Measurements from ENCODE around the gene POTEI. TPM values are rescaled to one million over a fixed set of nuclear protein-coding genes. Genes with fewer than 3 reads are reported as not detected.
"Not testable (repeated sequence)": the region's sequence is repeated elsewhere in the genome, so short reads cannot be mapped to it uniquely, and the experiment has no call there.

POTEI gene
- total RNA-seq, 5 donors from 2014 or later (not counting 1 experiment from before 2014, with no cell fraction given) = not detected

DNA sequence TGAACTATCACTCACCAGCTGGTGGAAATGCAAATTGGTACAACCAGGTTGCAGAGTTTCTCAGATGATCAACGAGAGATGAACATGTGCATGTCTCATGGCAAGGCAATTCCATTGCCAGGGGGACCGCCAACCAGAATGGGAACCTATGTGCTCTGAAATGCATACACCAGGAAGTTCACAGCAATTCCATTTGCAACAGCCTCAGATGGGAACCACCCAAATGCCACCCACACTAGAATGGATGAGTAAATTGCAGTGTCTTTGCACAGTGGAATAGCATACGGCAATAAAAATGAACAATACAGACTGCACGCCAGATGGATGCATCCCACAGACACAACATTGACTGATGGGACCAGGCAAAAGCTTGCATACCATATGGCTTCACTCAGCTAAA lies 33.7 kb upstream of the POTEI start:
- H3K4me3 ChIP-seq (ENCODE audit: control insufficient read depth in 1 of 2, extremely low read depth in 1 of 2, low read length in 1 of 2); H3K27me3 ChIP-seq (replicated peaks in 1 of 2; ENCODE audit: control insufficient read depth in 2 of 2, extremely low read depth in 1 of 2, insufficient read depth in 2 of 2, low read length in 1 of 2); H3K9me3 Mint-ChIP-seq; H3K9me3 ChIP-seq; H3K36me3 ChIP-seq (ENCODE audit: control insufficient read depth in 2 of 2, extremely low read depth in 1 of 2, insufficient read depth in 1 of 2, low read length in 1 of 2); H3K27me3 Mint-ChIP-seq; CTCF ChIA-PET; H3K4me1 ChIP-seq (ENCODE audit: control insufficient read depth in 1 of 2, extremely low read depth in 1 of 2, insufficient read depth in 2 of 2, low read length in 2 of 2); H3K4me3 Mint-ChIP-seq; H3K36me3 Mint-ChIP-seq; POLR2A ChIA-PET; H3K27ac ChIP-seq (ENCODE audit: low read length); DNase-seq; H3K4me1 Mint-ChIP-seq; ATAC-seq (replicated peaks in 1 of 4); H3K27ac Mint-ChIP-seq: not testable (repeated sequence)
- WGBS (ENCODE audit: insufficient coverage) = no CpG with 5 or more reads among the region's 4 CpGs

DNA sequence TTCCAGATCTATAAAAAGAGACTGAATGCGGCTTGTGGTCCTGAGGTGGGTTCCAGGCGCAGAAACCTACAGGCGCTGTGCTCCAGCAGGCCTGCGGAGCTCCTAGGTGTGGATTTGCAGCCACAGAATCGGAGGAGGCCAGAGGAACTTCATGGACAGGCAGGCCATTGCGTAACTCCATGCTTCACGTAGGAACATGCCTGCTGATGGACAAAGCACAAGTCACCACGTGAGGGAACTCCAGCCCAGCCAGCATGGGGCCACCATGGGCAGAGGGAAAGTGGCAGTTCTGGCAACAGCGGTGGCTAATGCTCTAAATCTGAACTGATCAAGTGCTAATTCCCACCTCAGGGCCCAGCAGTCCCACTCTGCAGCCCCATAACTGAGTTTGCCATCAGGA lies 29.1 kb upstream of the POTEI start:
- CTCF ChIA-PET; H3K27me3 ChIP-seq (replicated peaks in 1 of 2; ENCODE audit: control insufficient read depth in 2 of 2, extremely low read depth in 1 of 2, insufficient read depth in 2 of 2, low read length in 1 of 2); H3K36me3 Mint-ChIP-seq; H3K4me1 ChIP-seq (ENCODE audit: control insufficient read depth in 1 of 2, extremely low read depth in 1 of 2, insufficient read depth in 2 of 2, low read length in 2 of 2); ATAC-seq (replicated peaks in 1 of 4); H3K36me3 ChIP-seq (ENCODE audit: control insufficient read depth in 2 of 2, extremely low read depth in 1 of 2, insufficient read depth in 1 of 2, low read length in 1 of 2); DNase-seq; H3K9me3 ChIP-seq; H3K9me3 Mint-ChIP-seq; H3K27ac Mint-ChIP-seq; H3K27me3 Mint-ChIP-seq; H3K4me3 ChIP-seq (ENCODE audit: control insufficient read depth in 1 of 2, extremely low read depth in 1 of 2, low read length in 1 of 2); H3K4me1 Mint-ChIP-seq; POLR2A ChIA-PET; H3K4me3 Mint-ChIP-seq; H3K27ac ChIP-seq (ENCODE audit: low read length): not testable (repeated sequence)
- WGBS (ENCODE audit: insufficient coverage) = no CpG with 5 or more reads among the region's 9 CpGs

DNA sequence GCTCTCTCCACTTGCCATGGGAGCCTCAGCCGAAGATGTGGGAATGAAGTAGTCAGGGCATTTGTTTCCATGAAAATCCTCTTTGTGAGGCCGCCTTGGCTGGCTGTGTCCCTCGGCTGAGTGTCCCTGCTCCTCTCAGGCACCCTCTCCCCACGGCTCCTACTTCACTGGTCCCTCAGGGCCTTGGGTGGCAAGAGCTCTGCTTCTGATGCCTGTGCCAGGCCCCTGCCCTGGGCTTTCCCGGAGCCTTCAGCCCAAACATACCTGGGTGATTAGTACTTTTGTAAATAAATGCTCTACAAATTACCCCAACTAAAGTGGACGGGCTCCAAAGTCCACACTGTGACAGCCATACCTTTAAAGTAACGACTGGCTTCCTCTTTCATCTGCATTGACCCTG lies 27.5 kb upstream of the POTEI start:
- H3K4me1 ChIP-seq (ENCODE audit: control insufficient read depth in 1 of 2, extremely low read depth in 1 of 2, insufficient read depth in 2 of 2, low read length in 2 of 2); H3K36me3 ChIP-seq (ENCODE audit: control insufficient read depth in 2 of 2, extremely low read depth in 1 of 2, insufficient read depth in 1 of 2, low read length in 1 of 2); H3K9me3 ChIP-seq; ATAC-seq (replicated peaks in 1 of 4); POLR2A ChIA-PET; H3K27me3 Mint-ChIP-seq; H3K9me3 Mint-ChIP-seq; H3K27me3 ChIP-seq (replicated peaks in 1 of 2; ENCODE audit: control insufficient read depth in 2 of 2, extremely low read depth in 1 of 2, insufficient read depth in 2 of 2, low read length in 1 of 2); H3K27ac ChIP-seq (ENCODE audit: low read length); H3K4me1 Mint-ChIP-seq; DNase-seq; H3K4me3 Mint-ChIP-seq; H3K4me3 ChIP-seq (ENCODE audit: control insufficient read depth in 1 of 2, extremely low read depth in 1 of 2, low read length in 1 of 2); H3K36me3 Mint-ChIP-seq; H3K27ac Mint-ChIP-seq; CTCF ChIA-PET: not testable (repeated sequence)
- WGBS (ENCODE audit: insufficient coverage) = no CpG with 5 or more reads among the region's 7 CpGs

DNA sequence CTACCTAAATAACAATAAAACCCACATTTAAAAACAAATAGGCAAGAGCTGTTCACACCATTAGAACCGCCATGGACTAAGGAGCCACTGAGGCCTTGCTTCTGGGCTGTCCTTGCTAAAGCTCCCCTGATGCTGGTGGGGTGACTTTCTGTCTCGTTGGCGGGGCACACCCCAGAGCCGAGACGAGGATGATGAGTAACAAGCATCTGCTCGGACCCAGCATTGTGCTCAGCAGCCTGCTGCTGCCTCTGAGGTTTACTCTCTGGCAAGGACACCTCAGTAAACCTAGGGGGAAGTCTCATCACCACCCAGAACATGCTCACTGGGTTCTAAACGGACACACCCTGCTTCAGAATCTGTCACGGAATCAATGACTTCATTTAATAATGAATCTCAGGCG lies 22.5 kb upstream of the POTEI start:
- POLR2A ChIA-PET; DNase-seq; H3K36me3 Mint-ChIP-seq; H3K27me3 ChIP-seq (replicated peaks in 1 of 2; ENCODE audit: control insufficient read depth in 2 of 2, extremely low read depth in 1 of 2, insufficient read depth in 2 of 2, low read length in 1 of 2); H3K36me3 ChIP-seq (ENCODE audit: control insufficient read depth in 2 of 2, extremely low read depth in 1 of 2, insufficient read depth in 1 of 2, low read length in 1 of 2); ATAC-seq (replicated peaks in 1 of 4); H3K27me3 Mint-ChIP-seq; H3K4me1 Mint-ChIP-seq; H3K27ac ChIP-seq (ENCODE audit: low read length); H3K27ac Mint-ChIP-seq; H3K9me3 Mint-ChIP-seq; CTCF ChIA-PET; H3K4me3 Mint-ChIP-seq; H3K4me3 ChIP-seq (ENCODE audit: control insufficient read depth in 1 of 2, extremely low read depth in 1 of 2, low read length in 1 of 2); H3K9me3 ChIP-seq; H3K4me1 ChIP-seq (ENCODE audit: control insufficient read depth in 1 of 2, extremely low read depth in 1 of 2, insufficient read depth in 2 of 2, low read length in 2 of 2): not testable (repeated sequence)
- no CpG with 5 or more reads among the region's 9 CpGs for WGBS (ENCODE audit: insufficient coverage)

DNA sequence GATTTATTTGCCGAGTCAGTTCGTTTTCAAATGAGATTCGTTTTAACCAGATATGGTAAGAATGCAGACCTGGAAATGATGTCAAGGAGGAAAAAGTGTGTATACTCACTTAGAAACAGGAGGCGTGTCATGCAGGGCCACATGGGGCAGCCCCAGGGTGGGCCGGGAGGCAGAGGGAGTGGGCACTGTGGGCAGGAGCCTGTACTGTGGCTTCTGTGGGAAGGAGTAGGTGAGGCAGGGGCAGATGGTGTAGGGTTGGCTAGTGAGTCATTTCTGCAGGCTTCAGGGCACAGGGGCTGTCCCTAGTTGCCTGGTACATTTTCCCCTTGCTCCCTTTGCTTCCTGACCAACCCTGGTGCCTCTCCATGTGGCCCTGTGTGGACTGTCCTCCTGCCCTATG lies 22.1 kb upstream of the POTEI start:
- H3K36me3 ChIP-seq (ENCODE audit: control insufficient read depth in 2 of 2, extremely low read depth in 1 of 2, insufficient read depth in 1 of 2, low read length in 1 of 2); H3K9me3 Mint-ChIP-seq; H3K27me3 ChIP-seq (replicated peaks in 1 of 2; ENCODE audit: control insufficient read depth in 2 of 2, extremely low read depth in 1 of 2, insufficient read depth in 2 of 2, low read length in 1 of 2); H3K4me3 ChIP-seq (ENCODE audit: control insufficient read depth in 1 of 2, extremely low read depth in 1 of 2, low read length in 1 of 2); H3K27me3 Mint-ChIP-seq; H3K27ac Mint-ChIP-seq; CTCF ChIA-PET; POLR2A ChIA-PET; H3K4me1 Mint-ChIP-seq; H3K4me1 ChIP-seq (ENCODE audit: control insufficient read depth in 1 of 2, extremely low read depth in 1 of 2, insufficient read depth in 2 of 2, low read length in 2 of 2); H3K9me3 ChIP-seq; H3K36me3 Mint-ChIP-seq; H3K27ac ChIP-seq (ENCODE audit: low read length); DNase-seq; H3K4me3 Mint-ChIP-seq; ATAC-seq (replicated peaks in 1 of 4): not testable (repeated sequence)
- no CpG with 5 or more reads among the region's 5 CpGs for WGBS (ENCODE audit: insufficient coverage)

DNA sequence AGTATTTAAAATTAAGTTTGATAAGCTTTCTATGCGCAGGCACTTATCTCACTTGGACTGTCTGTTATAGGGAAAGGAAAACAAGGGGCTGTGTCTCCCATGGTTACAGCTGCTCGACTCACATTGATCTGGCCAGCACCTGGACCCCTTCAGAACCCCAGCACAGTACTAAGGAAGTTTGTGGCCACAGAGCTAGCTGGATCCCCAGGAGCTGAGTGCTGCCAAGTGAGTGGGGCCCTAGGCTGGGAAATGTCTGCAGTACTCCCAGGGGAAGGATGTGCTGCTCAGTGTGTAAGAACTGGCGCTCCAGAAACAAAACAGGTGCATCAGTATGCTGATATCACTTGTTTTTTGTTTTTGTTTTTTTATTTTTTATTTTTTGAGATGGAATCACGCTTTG lies 21.1 kb upstream of the POTEI start:
- H3K9me3 Mint-ChIP-seq; H3K27me3 Mint-ChIP-seq; H3K9me3 ChIP-seq; H3K27me3 ChIP-seq (replicated peaks in 1 of 2; ENCODE audit: control insufficient read depth in 2 of 2, extremely low read depth in 1 of 2, insufficient read depth in 2 of 2, low read length in 1 of 2); H3K27ac ChIP-seq (ENCODE audit: low read length); H3K4me1 Mint-ChIP-seq; H3K4me3 Mint-ChIP-seq; POLR2A ChIA-PET; ATAC-seq (replicated peaks in 1 of 4); H3K27ac Mint-ChIP-seq; H3K4me3 ChIP-seq (ENCODE audit: control insufficient read depth in 1 of 2, extremely low read depth in 1 of 2, low read length in 1 of 2); CTCF ChIA-PET; H3K36me3 ChIP-seq (ENCODE audit: control insufficient read depth in 2 of 2, extremely low read depth in 1 of 2, insufficient read depth in 1 of 2, low read length in 1 of 2); DNase-seq; H3K36me3 Mint-ChIP-seq; H3K4me1 ChIP-seq (ENCODE audit: control insufficient read depth in 1 of 2, extremely low read depth in 1 of 2, insufficient read depth in 2 of 2, low read length in 2 of 2): not testable (repeated sequence)
- WGBS (ENCODE audit: insufficient coverage) = no CpG with 5 or more reads among the region's 4 CpGs

DNA sequence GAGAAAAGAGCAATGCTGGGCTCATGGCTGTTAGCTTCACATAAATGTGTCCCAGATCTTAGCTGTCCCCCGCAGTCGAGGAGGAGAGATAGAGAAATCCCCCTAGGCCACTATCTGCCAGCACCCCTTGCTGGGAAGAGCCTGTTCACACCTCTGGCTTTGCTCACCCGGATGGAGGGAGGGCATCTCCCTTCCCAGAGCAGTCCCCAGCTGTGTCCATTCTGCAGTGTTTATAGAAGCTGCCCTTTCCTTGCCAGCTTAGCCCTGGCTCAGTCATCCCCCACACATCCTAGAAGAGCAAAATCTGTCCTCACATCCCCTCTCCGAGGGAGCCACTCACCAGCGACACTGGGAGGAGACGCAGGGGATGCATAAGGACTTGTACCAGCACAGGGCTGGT lies 20.4 kb upstream of the POTEI start:
- H3K27ac ChIP-seq (ENCODE audit: low read length); H3K9me3 Mint-ChIP-seq; H3K4me1 ChIP-seq (ENCODE audit: control insufficient read depth in 1 of 2, extremely low read depth in 1 of 2, insufficient read depth in 2 of 2, low read length in 2 of 2); H3K4me1 Mint-ChIP-seq; H3K9me3 ChIP-seq; H3K27me3 ChIP-seq (replicated peaks in 1 of 2; ENCODE audit: control insufficient read depth in 2 of 2, extremely low read depth in 1 of 2, insufficient read depth in 2 of 2, low read length in 1 of 2); ATAC-seq (replicated peaks in 1 of 4); H3K36me3 ChIP-seq (ENCODE audit: control insufficient read depth in 2 of 2, extremely low read depth in 1 of 2, insufficient read depth in 1 of 2, low read length in 1 of 2); H3K27ac Mint-ChIP-seq; H3K36me3 Mint-ChIP-seq; H3K27me3 Mint-ChIP-seq; CTCF ChIA-PET; H3K4me3 Mint-ChIP-seq; DNase-seq; POLR2A ChIA-PET; H3K4me3 ChIP-seq (ENCODE audit: control insufficient read depth in 1 of 2, extremely low read depth in 1 of 2, low read length in 1 of 2): not testable (repeated sequence)
- no CpG with 5 or more reads among the region's 6 CpGs for WGBS (ENCODE audit: insufficient coverage)
